SK-N-SH treated with all-trans-retinoic acid at 6 μM for 48 hours (cell line): Measurements from ENCODE around the gene DNAH7.
A peak's percentile ranks its signal among the peaks of the same experiment; 100 is the strongest.

Experiments used
- ATAC-seq: fragments of 200-7000 bp; cut with Tn5 transposase; 3 replicates; pipeline ENCODE4 v1.9.1; 2020; ENCODE audit warnings: mild to moderate bottlenecking, moderate library complexity
- ARNTL ChIP-seq: fragments of 450-650 bp; formaldehyde crosslinking; IDR thresholded peaks from 2 replicates; pipeline ENCODE4 v1.5.0; 2020; ENCODE audit warnings: low read depth, mild to moderate bottlenecking, moderate library complexity, borderline replicate concordance
- BACH2 ChIP-seq: fragments of 250-450 bp; sonication (Bioruptor Pico); IDR thresholded peaks from 2 replicates; pipeline ENCODE4 v1.9.0; 2021; ENCODE audit warnings: mild to moderate bottlenecking, borderline replicate concordance
- CREB5 ChIP-seq: fragments of 250-450 bp; sonication (Bioruptor Pico); IDR thresholded peaks from 2 replicates; pipeline ENCODE4 v1.5.1; 2020; ENCODE audit warnings: low read depth, mild to moderate bottlenecking, moderate library complexity
- ESRRG ChIP-seq: fragments of 250-450 bp; sonication (Bioruptor Pico); IDR thresholded peaks from 2 replicates; pipeline ENCODE4 v1.6.1; 2021; ENCODE audit warnings: mild to moderate bottlenecking
- GLIS3 ChIP-seq: fragments of 250-450 bp; sonication (Bioruptor Pico); IDR thresholded peaks from 2 replicates; pipeline ENCODE4 v1.5.0; 2020; ENCODE audit warnings: mild to moderate bottlenecking, moderate library complexity
- ISL1 ChIP-seq: fragments of 250-450 bp; sonication (Bioruptor Pico); IDR thresholded peaks from 2 replicates; pipeline ENCODE4 v2.1.2; 2022; ENCODE audit warnings: mild to moderate bottlenecking, moderate library complexity
- OSR1 ChIP-seq: fragments of 250-450 bp; sonication (Bioruptor Pico); IDR thresholded peaks from 2 replicates; pipeline ENCODE4 v1.8.0; 2022; ENCODE audit warnings: moderate library complexity, mild to moderate bottlenecking, inconsistent platforms
- PPARA ChIP-seq: fragments of 250-450 bp; sonication (Bioruptor Pico); IDR thresholded peaks from 2 replicates; pipeline ENCODE4 v1.5.0; 2020; ENCODE audit warnings: mild to moderate bottlenecking, borderline replicate concordance
- SNAI2 ChIP-seq: fragments of 250-450 bp; sonication (Bioruptor Pico); IDR thresholded peaks from 2 replicates; pipeline ENCODE4 v1.5.0; 2020; ENCODE audit warnings: mild to moderate bottlenecking, moderate library complexity
- TCF4 ChIP-seq: fragments of 250-450 bp; sonication (Bioruptor Pico); IDR thresholded peaks from 2 replicates; pipeline ENCODE4 v1.8.0; 2021; ENCODE audit warnings: mild to moderate bottlenecking, moderate library complexity, borderline replicate concordance
- TOX ChIP-seq: fragments of 250-450 bp; sonication (Bioruptor Pico); IDR thresholded peaks from 2 replicates; pipeline ENCODE4 v1.8.0; 2021; ENCODE audit warnings: mild to moderate bottlenecking, moderate library complexity, borderline replicate concordance
- ZC3H10 ChIP-seq: fragments of 250-450 bp; sonication (Bioruptor Pico); IDR thresholded peaks from 2 replicates; pipeline ENCODE4 v1.5.1; 2021; ENCODE audit warnings: mild to moderate bottlenecking, moderate library complexity
- ZFP3 ChIP-seq: fragments of 250-450 bp; sonication (Bioruptor Pico); IDR thresholded peaks from 2 replicates; pipeline ENCODE4 v1.5.0; 2020; ENCODE audit warnings: mild to moderate bottlenecking, moderate library complexity
- ZFP30 ChIP-seq: fragments of 450-650 bp; formaldehyde crosslinking; IDR thresholded peaks from 2 replicates; pipeline ENCODE4 v1.5.0; 2022; ENCODE audit warnings: mild to moderate bottlenecking, moderate library complexity
- ZNF70 ChIP-seq: fragments of 450-650 bp; formaldehyde crosslinking; IDR thresholded peaks from 2 replicates; pipeline ENCODE4 v1.5.0; 2020; ENCODE audit warnings: mild to moderate bottlenecking, moderate library complexity
- ZNF8 ChIP-seq: fragments of 450-650 bp; formaldehyde crosslinking; IDR thresholded peaks from 2 replicates; pipeline ENCODE4 v1.5.0; 2020; ENCODE audit warnings: mild to moderate bottlenecking, moderate library complexity
- TF ChIP-seq, protein P1 (sequence below): fragments of 250-450 bp; sonication (Bioruptor Pico); IDR thresholded peaks from 2 replicates; pipeline ENCODE4 v1.8.0; 2020; ENCODE audit warnings: mild to moderate bottlenecking, moderate library complexity, borderline replicate concordance
- TF ChIP-seq, protein P2 (sequence below): fragments of 250-450 bp; sonication (Bioruptor Pico); IDR thresholded peaks from 2 replicates; pipeline ENCODE4 v1.5.0; 2020; ENCODE audit warnings: mild to moderate bottlenecking, moderate library complexity
- TF ChIP-seq, protein P3 (sequence below): fragments of 250-450 bp; sonication (Bioruptor Pico); IDR thresholded peaks from 2 replicates; pipeline ENCODE4 v1.5.1; 2021; ENCODE audit warnings: mild to moderate bottlenecking, moderate library complexity
- TF ChIP-seq, protein P4 (sequence below): fragments of 250-450 bp; sonication (Bioruptor Pico); IDR thresholded peaks from 2 replicates; pipeline ENCODE4 v1.8.0; 2021; ENCODE audit warnings: low read depth, mild to moderate bottlenecking, moderate library complexity, borderline replicate concordance

The DNAH7 gene

GRCh38 chr2:195984923-195985726, 83.5 kb downstream of the DNAH7 start:
- TF ChIP-seq ZNF8 (CRISPR knock-in tag): no peak
- no peak for TF ChIP-seq TOX
- no peak for TF ChIP-seq OSR1 (CRISPR knock-in tag)
- TF ChIP-seq GLIS3 (CRISPR knock-in tag): no peak
- TF ChIP-seq, protein P1, sequence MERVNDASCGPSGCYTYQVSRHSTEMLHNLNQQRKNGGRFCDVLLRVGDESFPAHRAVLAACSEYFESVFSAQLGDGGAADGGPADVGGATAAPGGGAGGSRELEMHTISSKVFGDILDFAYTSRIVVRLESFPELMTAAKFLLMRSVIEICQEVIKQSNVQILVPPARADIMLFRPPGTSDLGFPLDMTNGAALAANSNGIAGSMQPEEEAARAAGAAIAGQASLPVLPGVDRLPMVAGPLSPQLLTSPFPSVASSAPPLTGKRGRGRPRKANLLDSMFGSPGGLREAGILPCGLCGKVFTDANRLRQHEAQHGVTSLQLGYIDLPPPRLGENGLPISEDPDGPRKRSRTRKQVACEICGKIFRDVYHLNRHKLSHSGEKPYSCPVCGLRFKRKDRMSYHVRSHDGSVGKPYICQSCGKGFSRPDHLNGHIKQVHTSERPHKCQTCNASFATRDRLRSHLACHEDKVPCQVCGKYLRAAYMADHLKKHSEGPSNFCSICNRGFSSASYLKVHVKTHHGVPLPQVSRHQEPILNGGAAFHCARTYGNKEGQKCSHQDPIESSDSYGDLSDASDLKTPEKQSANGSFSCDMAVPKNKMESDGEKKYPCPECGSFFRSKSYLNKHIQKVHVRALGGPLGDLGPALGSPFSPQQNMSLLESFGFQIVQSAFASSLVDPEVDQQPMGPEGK: no peak
- TF ChIP-seq ESRRG (CRISPR knock-in tag): no peak
- TF ChIP-seq, protein P2, sequence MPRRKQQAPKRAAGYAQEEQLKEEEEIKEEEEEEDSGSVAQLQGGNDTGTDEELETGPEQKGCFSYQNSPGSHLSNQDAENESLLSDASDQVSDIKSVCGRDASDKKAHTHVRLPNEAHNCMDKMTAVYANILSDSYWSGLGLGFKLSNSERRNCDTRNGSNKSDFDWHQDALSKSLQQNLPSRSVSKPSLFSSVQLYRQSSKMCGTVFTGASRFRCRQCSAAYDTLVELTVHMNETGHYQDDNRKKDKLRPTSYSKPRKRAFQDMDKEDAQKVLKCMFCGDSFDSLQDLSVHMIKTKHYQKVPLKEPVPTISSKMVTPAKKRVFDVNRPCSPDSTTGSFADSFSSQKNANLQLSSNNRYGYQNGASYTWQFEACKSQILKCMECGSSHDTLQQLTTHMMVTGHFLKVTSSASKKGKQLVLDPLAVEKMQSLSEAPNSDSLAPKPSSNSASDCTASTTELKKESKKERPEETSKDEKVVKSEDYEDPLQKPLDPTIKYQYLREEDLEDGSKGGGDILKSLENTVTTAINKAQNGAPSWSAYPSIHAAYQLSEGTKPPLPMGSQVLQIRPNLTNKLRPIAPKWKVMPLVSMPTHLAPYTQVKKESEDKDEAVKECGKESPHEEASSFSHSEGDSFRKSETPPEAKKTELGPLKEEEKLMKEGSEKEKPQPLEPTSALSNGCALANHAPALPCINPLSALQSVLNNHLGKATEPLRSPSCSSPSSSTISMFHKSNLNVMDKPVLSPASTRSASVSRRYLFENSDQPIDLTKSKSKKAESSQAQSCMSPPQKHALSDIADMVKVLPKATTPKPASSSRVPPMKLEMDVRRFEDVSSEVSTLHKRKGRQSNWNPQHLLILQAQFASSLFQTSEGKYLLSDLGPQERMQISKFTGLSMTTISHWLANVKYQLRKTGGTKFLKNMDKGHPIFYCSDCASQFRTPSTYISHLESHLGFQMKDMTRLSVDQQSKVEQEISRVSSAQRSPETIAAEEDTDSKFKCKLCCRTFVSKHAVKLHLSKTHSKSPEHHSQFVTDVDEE (CRISPR knock-in tag): no peak
- TF ChIP-seq SNAI2: no peak
- TF ChIP-seq ZFP30 (CRISPR knock-in tag): no peak
- TF ChIP-seq ZC3H10: no peak
- TF ChIP-seq BACH2 (CRISPR knock-in tag): no peak
- no peak for TF ChIP-seq TCF4 (CRISPR knock-in tag)
- no peak for TF ChIP-seq ZFP3
- no peak for TF ChIP-seq PPARA
- no peak for TF ChIP-seq CREB5 (CRISPR knock-in tag)
- TF ChIP-seq ISL1 (CRISPR knock-in tag): no peak
- TF ChIP-seq, protein P3, sequence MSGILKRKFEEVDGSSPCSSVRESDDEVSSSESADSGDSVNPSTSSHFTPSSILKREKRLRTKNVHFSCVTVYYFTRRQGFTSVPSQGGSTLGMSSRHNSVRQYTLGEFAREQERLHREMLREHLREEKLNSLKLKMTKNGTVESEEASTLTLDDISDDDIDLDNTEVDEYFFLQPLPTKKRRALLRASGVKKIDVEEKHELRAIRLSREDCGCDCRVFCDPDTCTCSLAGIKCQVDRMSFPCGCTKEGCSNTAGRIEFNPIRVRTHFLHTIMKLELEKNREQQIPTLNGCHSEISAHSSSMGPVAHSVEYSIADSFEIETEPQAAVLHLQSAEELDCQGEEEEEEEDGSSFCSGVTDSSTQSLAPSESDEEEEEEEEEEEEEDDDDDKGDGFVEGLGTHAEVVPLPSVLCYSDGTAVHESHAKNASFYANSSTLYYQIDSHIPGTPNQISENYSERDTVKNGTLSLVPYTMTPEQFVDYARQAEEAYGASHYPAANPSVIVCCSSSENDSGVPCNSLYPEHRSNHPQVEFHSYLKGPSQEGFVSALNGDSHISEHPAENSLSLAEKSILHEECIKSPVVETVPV: no peak
- TF ChIP-seq ZNF70: no peak
- TF ChIP-seq, protein P4, sequence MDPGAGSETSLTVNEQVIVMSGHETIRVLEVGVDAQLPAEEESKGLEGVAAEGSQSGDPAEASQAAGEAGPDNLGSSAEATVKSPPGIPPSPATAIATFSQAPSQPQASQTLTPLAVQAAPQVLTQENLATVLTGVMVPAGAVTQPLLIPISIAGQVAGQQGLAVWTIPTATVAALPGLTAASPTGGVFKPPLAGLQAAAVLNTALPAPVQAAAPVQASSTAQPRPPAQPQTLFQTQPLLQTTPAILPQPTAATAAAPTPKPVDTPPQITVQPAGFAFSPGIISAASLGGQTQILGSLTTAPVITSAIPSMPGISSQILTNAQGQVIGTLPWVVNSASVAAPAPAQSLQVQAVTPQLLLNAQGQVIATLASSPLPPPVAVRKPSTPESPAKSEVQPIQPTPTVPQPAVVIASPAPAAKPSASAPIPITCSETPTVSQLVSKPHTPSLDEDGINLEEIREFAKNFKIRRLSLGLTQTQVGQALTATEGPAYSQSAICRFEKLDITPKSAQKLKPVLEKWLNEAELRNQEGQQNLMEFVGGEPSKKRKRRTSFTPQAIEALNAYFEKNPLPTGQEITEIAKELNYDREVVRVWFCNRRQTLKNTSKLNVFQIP (CRISPR knock-in tag): no peak
- peak; percentile 25; the same call in 1 of the 3 replicates for ATAC-seq

DNA sequence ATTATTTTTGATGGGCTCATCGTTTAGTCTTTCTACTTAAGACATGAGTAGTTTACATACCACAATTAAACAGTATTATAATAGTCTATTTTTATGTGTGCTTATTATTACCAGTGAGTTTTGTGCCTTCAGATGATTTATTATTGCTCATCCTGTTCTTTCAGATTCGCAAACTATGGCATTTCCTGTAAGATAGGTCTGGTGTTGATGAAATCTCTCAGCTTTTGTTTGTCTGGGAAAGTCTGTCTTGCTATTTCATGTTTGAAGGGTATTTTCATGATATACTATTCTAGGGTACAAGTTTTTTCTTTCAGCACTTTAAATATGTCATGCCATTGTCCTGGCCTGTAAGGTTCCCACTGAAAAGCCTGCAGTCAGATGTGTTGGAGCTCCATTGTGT, 101.3 kb downstream of the DNAH7 start:
- no peak for ATAC-seq
- TF ChIP-seq SNAI2 (no peak), ESRRG (CRISPR knock-in tag) (no peak), ARNTL (no peak), ZNF8 (CRISPR knock-in tag) (no peak), PPARA (no peak), OSR1 (CRISPR knock-in tag) (no peak), ZFP30 (CRISPR knock-in tag) (no peak), GLIS3 (CRISPR knock-in tag) (no peak), TOX (no peak), ZC3H10 (no peak), ZNF70 (no peak)
- TF ChIP-seq, protein P4 (CRISPR knock-in tag): no peak
- TF ChIP-seq, protein P2 (CRISPR knock-in tag): no peak
